ENCODE measurements around the gene CFAP61. TPM values are rescaled to one million over a fixed set of nuclear protein-coding genes. Genes with fewer than 3 reads are reported as not detected.

The CFAP61 gene
- total RNA-seq, 6 experiments from 2014 or later: 0.26 TPM; not detected in 5

- no peak overlapping the region for H3K4me3 Mint-ChIP-seq
- H3K4me1 Mint-ChIP-seq (ENCODE audit: low read depth): peaks cover 11% of the 10 kb centered on the region
- DNase-seq: no peak
- no peaks in the 10 kb centered on the region for H3K36me3 Mint-ChIP-seq (ENCODE audit: low read depth)
- no peak for TF ChIP-seq CTCF (IDR thresholded peaks at IDR 0.05)
- H3K9me3 Mint-ChIP-seq: no peaks in the 10 kb centered on the region
- H3K27ac Mint-ChIP-seq: no peak overlapping the region
- peaks cover 40% of the 10 kb centered on the region for H3K27me3 Mint-ChIP-seq (ENCODE audit: insufficient read depth)
Measured at GRCh38 chr20:20369250-20370093, 317.1 kb downstream of the CFAP61 start.

GRCh38 chr20:20370094-20370575, 317.8 kb downstream of the CFAP61 start:
- TF ChIP-seq CTCF (IDR thresholded peaks at IDR 0.05): no peak
- peaks cover 11% of the 10 kb centered on the region for H3K4me1 Mint-ChIP-seq (ENCODE audit: low read depth)
- no peaks in the 10 kb centered on the region for H3K9me3 Mint-ChIP-seq
- H3K4me3 Mint-ChIP-seq: no peak overlapping the region
- peaks cover 42% of the 10 kb centered on the region for H3K27me3 Mint-ChIP-seq (ENCODE audit: insufficient read depth)
- no peaks in the 10 kb centered on the region for H3K36me3 Mint-ChIP-seq (ENCODE audit: low read depth)
- no peak for DNase-seq
- H3K27ac Mint-ChIP-seq: no peak overlapping the region

- Mint-ChIP-seq H3K27me3 (ENCODE audit: insufficient read depth) (peaks cover 43% of the 10 kb centered on the region), H3K9me3 (no peaks in the 10 kb centered on the region)
Measured at GRCh38 chr20:20371083-20371482, 318.8 kb downstream of the CFAP61 start.

DNA sequence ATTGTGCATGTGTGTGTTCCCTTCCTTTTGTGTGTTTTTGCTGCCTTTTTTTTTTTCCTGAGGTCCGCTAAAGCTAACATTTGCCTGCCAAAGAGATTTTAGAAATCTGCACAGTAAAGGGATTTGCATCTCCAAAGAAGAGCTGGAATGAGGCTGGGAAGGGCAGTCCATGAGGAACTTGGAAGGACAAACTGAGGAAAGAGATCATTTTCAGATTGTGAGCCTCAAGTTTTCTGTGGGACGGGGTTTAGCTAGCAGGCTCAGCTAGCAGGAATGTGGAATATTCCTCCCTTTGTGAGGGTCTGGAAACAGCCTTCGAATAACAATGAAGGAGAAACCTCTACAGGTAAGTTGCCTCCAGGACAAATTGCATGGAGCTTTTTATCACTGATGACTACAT, 319.3 kb downstream of the CFAP61 start:
- no peak overlapping the region for H3K27ac Mint-ChIP-seq
- H3K9me3 Mint-ChIP-seq: no peaks in the 10 kb centered on the region
- H3K36me3 Mint-ChIP-seq (ENCODE audit: low read depth): no peaks in the 10 kb centered on the region
- DNase-seq: no peak
- peaks cover 41% of the 10 kb centered on the region for H3K27me3 Mint-ChIP-seq (ENCODE audit: insufficient read depth)
- H3K4me1 Mint-ChIP-seq (ENCODE audit: low read depth): peaks cover 11% of the 10 kb centered on the region
- no peak overlapping the region for H3K4me3 Mint-ChIP-seq
- TF ChIP-seq CTCF (IDR thresholded peaks at IDR 0.05): no peak

More at GRCh38 chr20:20371083-20371482, 318.8 kb downstream of the CFAP61 start:
- no peak for DNase-seq
- no peaks in the 10 kb centered on the region for H3K36me3 Mint-ChIP-seq (ENCODE audit: low read depth)
- H3K27ac Mint-ChIP-seq: no peak overlapping the region
- H3K4me1 Mint-ChIP-seq (ENCODE audit: low read depth): peaks cover 11% of the 10 kb centered on the region
- TF ChIP-seq CTCF (IDR thresholded peaks at IDR 0.05): no peak
- no peak overlapping the region for H3K4me3 Mint-ChIP-seq

GRCh38 chr20:20373091-20373571, 320.8 kb downstream of the CFAP61 start:
- Mint-ChIP-seq H3K4me3 (no peak overlapping the region; the same call in 1 of the 2 replicates), H3K27me3 (ENCODE audit: insufficient read depth) (peaks cover 38% of the 10 kb centered on the region), H3K9me3 (no peaks in the 10 kb centered on the region), H3K36me3 (ENCODE audit: low read depth) (no peaks in the 10 kb centered on the region), H3K27ac (no peak overlapping the region), H3K4me1 (ENCODE audit: low read depth) (peaks cover 11% of the 10 kb centered on the region)
- TF ChIP-seq CTCF (IDR thresholded peaks at IDR 0.05): no peak
- peak; percentile 53 for DNase-seq

Data from HFFc6 (cell line).